ELF-1 (cell line): ENCODE results near the gene AGAP2.
"Not testable (repeated sequence)": the region's sequence is repeated elsewhere in the genome, so short reads cannot be mapped to it uniquely, and the experiment has no call there.

ENCODE experiments used
- DNase-seq: peaks from one replicate; pipeline ENCODE4 v3.0.0-alpha.2; 2016; ENCODE audit warnings: low read depth, low spot score

Gene AGAP2

GRCh38 chr12:57738661-57739237, at the start of gene AGAP2:
Gene AGAP2, minus strand, starts transcription at chr12:57738742. Its CDS starts 496 bp downstream, at chr12:57738246.
- DNase-seq, result peak; percentile 57

- DNase-seq, result no peak
Observed at GRCh38 chr12:57783861-57784260, 45.3 kb upstream of the AGAP2 start.

GRCh38 chr12:57783466-57783801, 44.9 kb upstream of the AGAP2 start:
- no peak for DNase-seq

GRCh38 chr12:57782608-57783465, 44.3 kb upstream of the AGAP2 start, which contains the start of gene TSFM:
Gene TSFM, plus strand, starts transcription at chr12:57782787. Its CDS starts 15 bp downstream, at chr12:57782802.
- DNase-seq, result peak; percentile 93

- DNase-seq, result no peak
Observed at GRCh38 chr12:57782243-57782607, 43.7 kb upstream of the AGAP2 start.

GRCh38 chr12:57781801-57782200, 43.3 kb upstream of the AGAP2 start:
- no peak for DNase-seq

- no peak for DNase-seq
Observed at GRCh38 chr12:57781244-57781643, 42.7 kb upstream of the AGAP2 start.

- no peak for DNase-seq
Observed at GRCh38 chr12:57780284-57780897, 41.8 kb upstream of the AGAP2 start.

- DNase-seq, result no peak
Observed at GRCh38 chr12:57779736-57780135, 41.2 kb upstream of the AGAP2 start.

- DNase-seq, result no peak
Observed at GRCh38 chr12:57777911-57778310, 39.4 kb upstream of the AGAP2 start.

- no peak for DNase-seq
Observed at GRCh38 chr12:57777367-57777766, 38.8 kb upstream of the AGAP2 start.

GRCh38 chr12:57776247-57776587, 37.7 kb upstream of the AGAP2 start:
- DNase-seq, result no peak

- DNase-seq, result no peak
Observed at GRCh38 chr12:57775563-57776246, 37.2 kb upstream of the AGAP2 start.

- no peak for DNase-seq
Observed at GRCh38 chr12:57775044-57775443, 36.5 kb upstream of the AGAP2 start.

- not testable (repeated sequence) for DNase-seq
Observed at GRCh38 chr12:57774634-57775033, 36.1 kb upstream of the AGAP2 start.

GRCh38 chr12:57772429-57773322, 34.1 kb upstream of the AGAP2 start, which contains the start of gene EEF1AKMT3:
Gene EEF1AKMT3, plus strand, starts transcription at chr12:57772614. Its CDS starts 111 bp downstream, at chr12:57772725.
- DNase-seq, result no peak

GRCh38 chr12:57771873-57772428, 33.4 kb upstream of the AGAP2 start, which contains the start of gene METTL1:
Gene METTL1, minus strand, starts transcription at chr12:57772105. Its CDS starts 22 bp downstream, at chr12:57772083.
- peak; percentile 99 for DNase-seq

- DNase-seq, result no peak
Observed at GRCh38 chr12:57771236-57771872, 32.8 kb upstream of the AGAP2 start.

- no peak for DNase-seq
Observed at GRCh38 chr12:57770734-57771133, 32.2 kb upstream of the AGAP2 start.

GRCh38 chr12:57769594-57769993, 31.1 kb upstream of the AGAP2 start:
- no peak for DNase-seq
